ENCODE measurements around the gene KRTAP9-1. TPM values are rescaled to one million over a fixed set of nuclear protein-coding genes. Genes with fewer than 3 reads are reported as not detected.
"Not testable (repeated sequence)": the region's sequence is repeated elsewhere in the genome, so short reads cannot be mapped to it uniquely, and the experiment has no call there.

Gene KRTAP9-1
- polyA plus RNA-seq, 3 donors: not detected

- DNase-seq (ENCODE audit: low read depth in 3 of 3, low spot score in 2 of 3): no peak
These were observed 11.3 kb upstream of the KRTAP9-1 start for GRCh38 chr17:41178341-41178740.

GRCh38 chr17:41178843-41179616 lies 10.7 kb upstream of the KRTAP9-1 start:
- DNase-seq (ENCODE audit: low read depth in 3 of 3, low spot score in 2 of 3): no peak

DNA sequence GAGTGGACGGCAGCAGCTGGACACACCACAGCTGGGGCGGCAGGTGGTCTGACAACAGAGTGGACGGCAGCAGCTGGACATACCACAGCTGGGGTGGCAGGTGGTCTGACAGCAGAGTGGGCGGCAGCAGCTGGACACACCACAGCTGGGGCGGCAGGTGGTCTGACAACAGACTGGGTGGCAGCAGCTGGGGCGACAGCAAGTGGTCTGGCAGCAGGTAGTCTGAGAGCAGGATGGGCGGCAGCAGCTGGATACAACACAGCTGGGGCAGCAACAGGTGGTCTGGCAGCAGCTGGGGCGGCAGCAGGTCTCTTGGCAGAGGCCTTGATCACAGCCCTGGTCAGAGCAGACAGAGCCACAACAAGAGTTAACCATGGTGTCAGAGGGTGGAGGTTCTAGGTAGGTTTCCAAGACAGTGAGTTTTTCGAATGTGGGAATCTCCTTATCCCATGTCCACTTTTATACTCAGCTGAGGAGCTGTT lies 5.2 kb upstream of the KRTAP9-1 start, which contains the start of gene KRTAP4-1:
KRTAP4-1 (minus strand) TSS at position 432 of the 482 bp plus-strand sequence; CDS start at position 375, 57 bp downstream.
- no peak for DNase-seq (ENCODE audit: low read depth in 3 of 3, low spot score in 2 of 3)

DNA sequence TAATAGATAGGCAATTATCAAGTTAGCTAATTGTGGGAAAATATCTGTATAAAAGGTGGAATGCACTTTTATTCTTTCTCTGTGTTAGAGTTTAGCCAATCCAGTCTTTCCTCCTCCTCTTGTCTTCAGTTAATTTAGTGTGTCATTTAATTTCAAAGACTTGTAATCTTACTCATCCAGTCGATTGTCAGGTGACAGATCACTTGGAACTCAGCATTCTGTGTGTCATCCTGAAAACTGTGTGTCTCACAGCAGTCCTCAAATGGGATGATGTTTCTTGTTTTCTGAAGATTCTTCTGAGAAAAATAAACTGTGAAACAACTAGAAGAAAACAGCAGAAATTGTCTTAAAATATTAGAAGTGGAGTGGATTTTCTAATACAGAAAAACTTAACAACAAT lies 4.7 kb upstream of the KRTAP9-1 start:
- DNase-seq (ENCODE audit: low read depth in 3 of 3, low spot score in 2 of 3): no peak

GRCh38 chr17:41186872-41187271 lies 2.8 kb upstream of the KRTAP9-1 start:
- DNase-seq (ENCODE audit: low read depth in 3 of 3, low spot score in 2 of 3): no peak

- no peak for DNase-seq (ENCODE audit: low read depth in 3 of 3, low spot score in 2 of 3)
These were observed 641 bp downstream of the KRTAP9-1 start for GRCh38 chr17:41190328-41190727.

GRCh38 chr17:41196068-41196467 lies 6.4 kb downstream of the KRTAP9-1 start:
- no peak for DNase-seq (ENCODE audit: low read depth in 3 of 3, low spot score in 2 of 3)

GRCh38 chr17:41199421-41200078 lies 9.9 kb downstream of the KRTAP9-1 start:
- no peak for DNase-seq (ENCODE audit: low read depth in 3 of 3, low spot score in 2 of 3)

DNA sequence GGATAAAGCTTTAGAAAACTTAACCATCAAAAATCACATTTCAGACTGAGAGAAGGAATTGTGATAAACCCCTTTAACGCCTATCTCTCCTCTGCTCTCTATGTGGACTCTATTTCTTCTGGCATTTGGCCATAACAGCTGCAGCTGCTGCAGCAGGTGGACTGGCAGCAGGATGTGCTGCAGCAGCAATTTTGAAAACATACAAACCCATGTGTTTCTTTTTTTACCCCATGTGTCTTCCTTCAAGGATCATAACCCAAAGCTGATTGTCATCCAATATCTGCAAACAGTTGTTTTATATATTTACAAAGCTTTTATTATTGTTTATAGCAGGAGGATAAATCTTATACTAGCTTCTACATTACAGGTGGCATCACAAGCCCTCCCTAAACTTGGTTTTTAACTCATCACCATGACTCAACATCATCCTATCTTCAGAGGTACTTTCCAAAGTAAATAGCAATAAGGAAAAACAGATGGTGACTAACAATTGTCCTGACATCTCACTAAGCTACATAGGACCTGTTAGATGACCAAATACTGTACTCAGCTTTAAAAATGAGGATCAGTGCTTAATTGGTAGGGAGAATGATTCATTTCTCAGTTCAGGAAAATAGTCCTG lies 22.3 kb downstream of the KRTAP9-1 start:
- no peak for DNase-seq (ENCODE audit: low read depth in 3 of 3, low spot score in 2 of 3)

DNA sequence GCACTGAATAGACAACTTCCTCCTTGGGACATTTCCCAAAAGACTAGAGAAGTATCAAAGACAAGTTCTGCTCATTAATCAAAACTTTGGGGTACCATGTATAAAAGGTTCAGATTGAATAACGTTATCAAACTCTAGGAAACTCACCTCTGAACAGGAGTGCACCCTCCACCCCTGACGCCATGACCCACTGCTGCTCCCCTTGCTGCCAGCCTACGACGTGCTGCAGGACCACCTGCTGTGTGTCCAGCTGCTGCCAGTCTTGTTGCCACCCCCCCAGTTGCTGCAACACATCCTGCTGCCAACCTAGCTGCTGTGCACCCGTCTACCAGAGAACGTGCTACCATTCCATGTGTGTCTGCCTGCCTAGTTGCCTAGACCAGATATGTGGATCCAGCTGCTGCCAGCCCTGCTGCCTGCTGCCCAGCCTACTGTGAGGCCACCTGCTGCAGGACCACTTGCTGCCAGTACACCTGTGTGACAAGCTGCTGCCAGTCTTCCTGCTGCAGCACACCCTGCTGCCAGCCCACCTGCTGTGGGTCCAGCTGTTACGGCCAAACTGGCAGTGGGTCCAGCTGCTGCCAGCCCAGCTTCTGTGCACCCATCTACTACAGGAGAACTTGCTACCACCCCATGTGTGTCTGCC lies 23.0 kb downstream of the KRTAP9-1 start:
- no peak for DNase-seq (ENCODE audit: low read depth in 3 of 3, low spot score in 2 of 3)

DNA sequence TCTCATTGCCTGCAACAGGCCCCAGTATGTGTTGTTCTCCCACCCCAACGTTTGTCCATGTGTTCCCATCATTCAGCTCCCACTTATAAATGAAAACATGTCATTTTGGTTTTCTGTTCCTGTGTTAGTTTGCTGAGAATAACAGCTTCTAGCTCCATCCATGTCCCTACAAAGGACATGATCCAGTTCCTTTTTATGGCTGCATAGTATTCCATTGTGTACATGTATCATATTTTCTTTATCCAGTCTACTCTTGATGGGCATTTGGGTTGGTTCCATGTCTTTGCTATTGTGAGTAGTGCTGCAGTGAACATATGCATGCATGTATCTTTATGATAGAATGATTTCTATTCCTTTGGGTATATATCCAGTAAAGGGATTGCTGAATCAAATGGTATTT lies 26.0 kb downstream of the KRTAP9-1 start:
- no peak for DNase-seq (ENCODE audit: low read depth in 3 of 3, low spot score in 2 of 3)

- DNase-seq (ENCODE audit: low read depth in 3 of 3, low spot score in 2 of 3): no peak
These were observed 34.1 kb downstream of the KRTAP9-1 start for GRCh38 chr17:41223821-41224220.

DNA sequence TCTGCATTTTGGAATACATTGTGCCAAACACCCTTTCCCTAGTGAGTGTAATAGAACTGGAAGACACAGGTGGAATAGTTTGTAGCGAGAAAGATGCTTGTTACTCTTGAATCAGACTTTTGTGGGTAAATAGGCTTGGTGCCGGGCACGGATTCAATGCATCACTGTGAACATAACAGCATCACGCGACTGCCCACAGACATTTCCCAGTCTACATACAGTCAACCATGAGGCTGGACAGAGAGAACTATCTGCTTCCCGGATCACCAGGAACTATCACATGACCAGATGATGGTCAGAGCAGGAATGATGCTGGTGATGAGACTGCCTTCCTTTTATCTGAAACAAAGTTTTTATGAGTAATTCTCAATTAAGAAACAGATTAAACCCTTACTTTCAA lies 36.4 kb downstream of the KRTAP9-1 start:
- DNase-seq (ENCODE audit: low read depth in 3 of 3, low spot score in 2 of 3): no peak

GRCh38 chr17:41226598-41227095 lies 37.0 kb downstream of the KRTAP9-1 start, which contains the start of gene KRTAP9-2:
Gene KRTAP9-2, plus strand, starts transcription at chr17:41226648. Its CDS starts 7 bp downstream, at chr17:41226655.
- not testable (repeated sequence) for DNase-seq (ENCODE audit: low read depth in 3 of 3, low spot score in 2 of 3)

GRCh38 chr17:41230094-41230493 lies 40.4 kb downstream of the KRTAP9-1 start:
- DNase-seq (ENCODE audit: low read depth in 3 of 3, low spot score in 2 of 3): no peak

DNA sequence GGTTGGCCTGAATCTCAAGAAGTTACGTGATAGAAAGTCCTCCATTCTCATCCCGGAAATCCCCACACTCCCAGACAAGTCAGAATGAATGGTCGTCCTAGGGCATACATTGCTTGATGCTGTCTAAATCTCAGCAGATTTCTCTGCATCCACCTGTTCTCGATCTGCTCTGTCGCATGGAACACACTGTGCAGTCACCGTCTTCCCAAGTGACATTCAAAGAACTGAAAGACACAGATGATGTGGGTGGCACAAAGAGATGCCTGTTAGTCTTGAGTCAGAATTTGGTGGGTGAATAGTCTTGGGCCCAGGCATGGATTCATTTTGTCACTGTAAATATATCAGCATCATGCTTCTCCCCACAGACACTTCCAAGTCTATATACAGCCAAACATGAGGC lies 42.0 kb downstream of the KRTAP9-1 start:
- no peak for DNase-seq (ENCODE audit: low read depth in 3 of 3, low spot score in 2 of 3)

DNA sequence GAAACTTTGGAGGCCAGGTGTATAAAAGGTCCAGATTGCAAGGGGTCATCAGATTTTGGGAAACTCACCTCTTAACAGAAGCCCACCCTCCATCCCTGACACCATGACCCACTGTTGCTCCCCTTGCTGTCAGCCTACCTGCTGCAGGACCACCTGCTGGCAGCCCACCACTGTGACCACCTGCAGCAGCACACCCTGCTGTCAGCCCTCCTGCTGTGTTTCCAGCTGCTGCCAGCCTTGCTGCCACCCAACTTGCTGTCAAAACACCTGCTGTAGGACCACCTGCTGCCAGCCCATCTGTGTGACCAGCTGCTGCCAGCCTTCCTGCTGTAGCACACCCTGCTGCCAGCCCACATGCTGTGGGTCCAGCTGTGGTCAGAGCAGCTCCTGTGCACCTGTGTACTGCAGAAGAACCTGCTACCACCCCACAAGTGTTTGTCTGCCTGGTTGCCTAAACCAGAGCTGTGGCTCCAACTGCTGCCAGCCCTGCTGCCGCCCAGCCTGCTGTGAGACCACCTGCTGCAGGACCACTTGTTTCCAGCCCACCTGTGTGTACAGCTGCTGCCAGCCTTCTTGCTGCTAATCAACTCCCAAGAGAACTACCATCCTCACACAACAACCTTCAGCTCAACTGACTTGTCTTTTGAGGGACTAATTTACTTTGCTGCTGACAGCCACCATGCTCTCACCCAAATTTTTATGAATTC lies 42.9 kb downstream of the KRTAP9-1 start, which contains the start of gene KRTAP9-3:
KRTAP9-3 (plus strand) TSS at position 51 of the 707 bp plus-strand sequence; CDS start at position 104, 53 bp downstream.
- DNase-seq (ENCODE audit: low read depth in 3 of 3, low spot score in 2 of 3): not testable (repeated sequence)

DNA sequence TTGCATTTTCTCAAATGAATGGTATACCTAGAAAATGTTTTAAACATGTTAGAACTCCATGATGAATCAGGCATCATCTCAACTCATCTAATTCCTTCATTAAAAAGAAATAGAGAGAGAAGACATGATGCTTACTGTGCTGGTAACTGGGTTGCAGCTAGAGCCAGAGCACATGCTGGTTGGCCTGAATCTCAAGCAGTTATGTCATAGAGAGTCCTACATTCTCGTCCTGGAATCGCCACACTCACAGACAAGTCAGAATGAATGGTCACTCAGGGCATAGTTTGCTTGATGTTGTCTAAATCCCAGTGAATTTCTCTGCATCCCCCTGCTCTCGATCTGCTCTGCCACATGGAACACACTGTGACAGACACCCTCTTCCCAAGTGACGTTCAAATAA lies 47.4 kb downstream of the KRTAP9-1 start:
- not testable (repeated sequence) for DNase-seq (ENCODE audit: low read depth in 3 of 3, low spot score in 2 of 3)

GRCh38 chr17:41237949-41238437 lies 48.3 kb downstream of the KRTAP9-1 start, which contains the start of gene KRTAP9-8:
Gene KRTAP9-8, plus strand, starts transcription at chr17:41237999. Its CDS starts 53 bp downstream, at chr17:41238052.
- not testable (repeated sequence) for DNase-seq (ENCODE audit: low read depth in 3 of 3, low spot score in 2 of 3)

Data from right renal cortex interstitium (tissue), 3 donors.